Measurements from ENCODE around the gene CHTOP. TPM values are rescaled to one million over a fixed set of nuclear protein-coding genes. Genes with fewer than 3 reads are reported as not detected.
A peak's percentile ranks its signal among the peaks of the same experiment; 100 is the strongest.

Gene CHTOP
- total RNA-seq, 1 donor from 2014 or later: 47.9 TPM

GRCh38 chr1:153652805-153653500 lies 19.1 kb downstream of the CHTOP start:
- Mint-ChIP-seq H3K4me1 (ENCODE audit: low read depth) (peaks cover 7% of the 10 kb centered on the region), H3K36me3 (ENCODE audit: low read depth) (no peaks in the 10 kb centered on the region), H3K27ac (ENCODE audit: unreplicated experiment) (peak overlapping the region; percentile 54), H3K27me3 (ENCODE audit: low read depth) (no peaks in the 10 kb centered on the region), H3K4me3 (ENCODE audit: unreplicated experiment) (no peak overlapping the region), H3K9me3 (ENCODE audit: low read depth) (no peaks in the 10 kb centered on the region)
- peak; percentile 25 for DNase-seq (ENCODE audit: low spot score)
- no peak for TF ChIP-seq CTCF (IDR thresholded peaks at IDR 0.05)

GRCh38 chr1:153655333-153655732 lies 21.5 kb downstream of the CHTOP start:
- no peaks in the 10 kb centered on the region for H3K36me3 Mint-ChIP-seq (ENCODE audit: low read depth)
- H3K27me3 Mint-ChIP-seq (ENCODE audit: low read depth): no peaks in the 10 kb centered on the region
- H3K4me1 Mint-ChIP-seq (ENCODE audit: low read depth): peaks cover 20% of the 10 kb centered on the region
- no peak overlapping the region for H3K4me3 Mint-ChIP-seq (ENCODE audit: unreplicated experiment)
- no peak for TF ChIP-seq CTCF (IDR thresholded peaks at IDR 0.05)
- H3K27ac Mint-ChIP-seq (ENCODE audit: unreplicated experiment): no peak overlapping the region
- peak; percentile 24 for DNase-seq (ENCODE audit: low spot score)
- no peaks in the 10 kb centered on the region for H3K9me3 Mint-ChIP-seq (ENCODE audit: low read depth)

GRCh38 chr1:153658400-153659174 lies 24.7 kb downstream of the CHTOP start, which contains the start of gene SNAPIN:
TSS of gene SNAPIN (plus strand) at chr1:153658703. CDS start at chr1:153658744, 41 bp downstream.
- no peaks in the 10 kb centered on the region for H3K27me3 Mint-ChIP-seq (ENCODE audit: low read depth)
- peaks cover 12% of the 10 kb centered on the region for H3K4me1 Mint-ChIP-seq (ENCODE audit: low read depth)
- H3K36me3 Mint-ChIP-seq (ENCODE audit: low read depth): peaks cover 7% of the 10 kb centered on the region
- peak; percentile 63 for TF ChIP-seq CTCF (IDR thresholded peaks at IDR 0.05)
- DNase-seq (ENCODE audit: low spot score): peak; percentile 95
- H3K4me3 Mint-ChIP-seq (ENCODE audit: unreplicated experiment): peak within 1 kb of the TSS; percentile 95
- H3K9me3 Mint-ChIP-seq (ENCODE audit: low read depth): no peaks in the 10 kb centered on the region
- H3K27ac Mint-ChIP-seq (ENCODE audit: unreplicated experiment): peak within 1 kb of the TSS; percentile 94

- DNase-seq (ENCODE audit: low spot score): peak; percentile 21
- H3K36me3 Mint-ChIP-seq (ENCODE audit: low read depth): peaks cover 11% of the 10 kb centered on the region
- TF ChIP-seq CTCF (IDR thresholded peaks at IDR 0.05): no peak
- H3K4me3 Mint-ChIP-seq (ENCODE audit: unreplicated experiment): peak overlapping the region; percentile 95
- H3K4me1 Mint-ChIP-seq (ENCODE audit: low read depth): peaks cover 12% of the 10 kb centered on the region
- H3K27ac Mint-ChIP-seq (ENCODE audit: unreplicated experiment): peak overlapping the region; percentile 94
- no peaks in the 10 kb centered on the region for H3K27me3 Mint-ChIP-seq (ENCODE audit: low read depth)
- H3K9me3 Mint-ChIP-seq (ENCODE audit: low read depth): no peaks in the 10 kb centered on the region
Observed at GRCh38 chr1:153659175-153659534, 25.3 kb downstream of the CHTOP start.

- Mint-ChIP-seq H3K27me3 (ENCODE audit: low read depth) (no peaks in the 10 kb centered on the region), H3K4me1 (ENCODE audit: low read depth) (peaks cover 12% of the 10 kb centered on the region), H3K9me3 (ENCODE audit: low read depth) (no peaks in the 10 kb centered on the region), H3K4me3 (ENCODE audit: unreplicated experiment) (peak overlapping the region; percentile 95), H3K27ac (ENCODE audit: unreplicated experiment) (peak overlapping the region; percentile 94), H3K36me3 (ENCODE audit: low read depth) (peaks cover 13% of the 10 kb centered on the region)
- TF ChIP-seq CTCF (IDR thresholded peaks at IDR 0.05): no peak
- peak; percentile 42 for DNase-seq (ENCODE audit: low spot score)
Observed at GRCh38 chr1:153659656-153660055, 25.8 kb downstream of the CHTOP start.

Measured in chondrocyte (in vitro differentiated cells).